NCI-H1092 treated with DMSO at 0.1 percent for 48 hours (cell line): Measurements from ENCODE around the gene SMIM11.
"Not testable (repeated sequence)": the region's sequence is repeated elsewhere in the genome, so short reads cannot be mapped to it uniquely, and the experiment has no call there.

ENCODE experiments used
- DNase-seq: peaks from one replicate; lab custom pipeline; 2025; lab: John Stamatoyannopoulos, UW

The SMIM11 gene

DNA sequence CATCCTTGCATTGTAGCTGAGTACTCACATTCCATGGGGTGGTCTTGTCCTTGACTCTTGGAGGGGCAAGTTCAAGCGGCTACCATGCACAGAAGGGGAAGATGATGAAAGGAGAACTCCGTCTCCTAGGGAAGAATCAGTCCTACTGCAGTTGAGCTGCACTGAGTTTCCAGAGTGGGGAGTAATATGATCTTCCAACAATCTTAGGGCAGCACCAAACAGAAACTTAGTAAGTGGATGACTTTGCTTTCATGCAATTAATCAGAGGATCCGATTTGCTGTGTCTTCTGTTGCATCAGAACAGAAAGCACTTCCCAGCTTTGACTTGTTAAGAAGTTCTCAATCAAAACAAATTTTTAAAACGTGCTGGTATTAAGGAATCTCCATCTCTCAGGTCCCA is 48.5 kb downstream of the SMIM11 start, which contains the start of gene SMIM34:
Gene SMIM34, minus strand, starts transcription at position 147 of the 400 bp plus-strand sequence. Its CDS starts 112 bp downstream, at position 35.
- DNase-seq, result not testable (repeated sequence)

DNA sequence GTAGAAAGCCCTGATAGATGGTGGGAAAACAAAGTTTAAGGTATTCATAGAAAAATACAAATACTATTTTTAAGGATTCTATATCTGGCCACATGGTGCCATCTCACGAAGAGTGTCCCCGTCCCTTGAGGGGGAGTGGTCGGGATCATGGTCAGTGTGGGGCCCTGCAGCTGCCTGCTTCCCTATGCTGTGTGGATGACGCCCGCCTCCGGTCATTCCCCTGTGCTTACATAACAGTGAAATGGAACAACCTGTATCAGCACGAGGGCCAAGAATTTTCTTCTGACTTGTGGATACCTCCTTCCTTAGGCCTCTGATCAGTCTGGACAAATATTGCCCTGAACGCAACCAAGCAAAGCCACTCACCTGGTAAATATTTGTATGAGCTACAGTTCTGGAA is 52.0 kb downstream of the SMIM11 start:
- DNase-seq, result not testable (repeated sequence)

DNA sequence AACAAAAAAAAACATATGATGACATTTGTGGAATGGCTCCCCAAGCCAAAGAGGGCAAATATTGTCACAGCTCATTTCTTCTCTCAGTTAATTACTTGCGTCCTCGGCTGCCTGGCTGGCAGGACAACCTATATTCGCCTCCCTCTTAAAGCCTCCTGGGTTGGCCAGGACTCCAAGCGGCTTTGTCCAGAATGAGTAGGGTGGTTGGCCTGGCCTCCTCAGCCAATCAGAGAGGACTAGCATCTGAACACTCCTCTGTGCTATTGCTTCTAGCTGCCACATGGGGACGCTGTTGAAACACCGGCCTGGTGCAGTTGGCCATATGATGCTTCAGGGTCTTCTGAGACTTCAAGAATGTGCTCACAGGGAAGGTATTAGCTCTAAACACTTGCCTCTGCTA is 53.1 kb downstream of the SMIM11 start:
- not testable (repeated sequence) for DNase-seq

DNA sequence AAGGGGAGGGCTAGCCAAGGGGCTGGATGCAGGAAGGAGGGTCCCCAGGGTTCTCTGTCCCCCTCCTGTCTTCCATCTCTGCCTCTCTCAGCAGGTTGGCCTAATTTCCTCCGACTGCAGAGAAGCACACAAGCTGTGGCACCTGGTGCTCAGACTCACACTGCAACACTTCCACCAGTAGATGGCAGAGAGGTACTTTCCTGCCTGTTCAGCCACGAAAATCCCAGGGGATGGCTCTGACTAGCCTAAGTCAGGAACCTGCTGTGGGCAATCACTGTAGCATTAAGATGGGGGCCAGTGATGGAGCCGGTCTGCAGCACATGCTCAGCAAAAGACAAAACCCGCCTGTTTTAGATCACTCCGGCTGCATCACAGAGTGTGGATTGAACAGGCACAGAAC is 54.4 kb downstream of the SMIM11 start:
- DNase-seq, result not testable (repeated sequence)
